Keratinocyte (primary cell): ENCODE data around the gene SPTBN5. TPM values are rescaled to one million over a fixed set of nuclear protein-coding genes. Genes with fewer than 3 reads are reported as not detected.

Experiments used
- DNase-seq: peaks from one replicate; pipeline ENCODE4 v3.0.0-alpha.2; 2011; ENCODE audit warnings: low read depth, missing footprints, low spot score
- FAIRE-seq: peaks from 2 replicates; lab custom pipeline; 2011; peaks lifted over from hg19 to GRCh38; lab: Jason Lieb, UNC
- H2AFZ ChIP-seq: 2 replicates; pipeline ENCODE4 v1.6.0; 2012; ENCODE audit warnings: low read length, control low read depth, inconsistent platforms; ENCODE audit not compliant: control insufficient read depth
- H3K27ac ChIP-seq: 2 replicates; pipeline ENCODE4 v1.5.1; 2011; ENCODE audit warnings: low read length; ENCODE audit not compliant: control insufficient read depth, insufficient read depth
- H3K27me3 ChIP-seq: 3 replicates; pipeline ENCODE4 v1.6.0; 2011; ENCODE audit warnings: low read length; ENCODE audit not compliant: control insufficient read depth, insufficient read depth; ENCODE audit errors: extremely low read depth
- H3K36me3 ChIP-seq, 2 experiments: 2 replicates in 1 of 2; 3 replicates in 1 of 2; pipeline ENCODE4 v1.5.1; 2011; ENCODE audit warnings: low read length in 2 of 2, mild to moderate bottlenecking in 1 of 2; ENCODE audit not compliant: control insufficient read depth in 2 of 2, insufficient read depth in 2 of 2; ENCODE audit errors: extremely low read depth in 1 of 2
- H3K4me1 ChIP-seq: 3 replicates; pipeline ENCODE4 v1.5.1; 2011; ENCODE audit warnings: low read length; ENCODE audit not compliant: control insufficient read depth, insufficient read depth; ENCODE audit errors: extremely low read depth
- H3K4me2 ChIP-seq: 3 replicates; pipeline ENCODE4 v1.6.0; 2011; ENCODE audit warnings: low read depth, low read length; ENCODE audit not compliant: control insufficient read depth, insufficient read depth; ENCODE audit errors: extremely low read depth
- H3K4me3 ChIP-seq, 3 experiments: fragments of 200-600 bp in 1 of 3; sonication (generic) in 1 of 3; 2 replicates in 2 of 3; 3 replicates in 1 of 3; pipeline ENCODE4 v1.5.1; 2011 to 2016; ENCODE audit warnings: low read length in 3 of 3, mild to moderate bottlenecking in 3 of 3, control low read depth in 2 of 3, inconsistent platforms in 1 of 3, low read depth in 1 of 3, mixed read lengths in 1 of 3, mixed run types in 1 of 3, moderate library complexity in 1 of 3; ENCODE audit not compliant: control insufficient read depth in 2 of 3, insufficient read depth in 2 of 3; ENCODE audit errors: extremely low read depth in 1 of 3
- H3K79me2 ChIP-seq: 2 replicates; pipeline ENCODE4 v1.6.0; 2012; ENCODE audit warnings: low read length; ENCODE audit not compliant: control insufficient read depth, insufficient read depth
- H3K9ac ChIP-seq: 3 replicates; pipeline ENCODE4 v1.6.0; 2011; ENCODE audit warnings: low read length; ENCODE audit not compliant: control insufficient read depth, insufficient read depth; ENCODE audit errors: extremely low read depth
- H3K9me1 ChIP-seq: 3 replicates; pipeline ENCODE4 v1.6.0; 2011; ENCODE audit warnings: low read length; ENCODE audit not compliant: control insufficient read depth, insufficient read depth; ENCODE audit errors: extremely low read depth
- H3K9me3 ChIP-seq: 2 replicates; pipeline ENCODE4 v1.5.1; 2012; ENCODE audit warnings: low read depth, low read length; ENCODE audit not compliant: control insufficient read depth
- H4K20me1 ChIP-seq: 3 replicates; pipeline ENCODE4 v1.6.0; 2011; ENCODE audit warnings: low read length; ENCODE audit not compliant: control insufficient read depth, insufficient read depth; ENCODE audit errors: extremely low read depth
- EZH2 ChIP-seq: IDR thresholded peaks from one replicate; pipeline ENCODE4 v1.6.1; 2012; ENCODE audit warnings: inconsistent platforms, mild to moderate bottlenecking, low read length, moderate library complexity
- dilution Hi-C: fragments of 300-500 bp; cut with MboI; formaldehyde crosslinking; loops from one replicate; pipeline ENCODE4 v1.7.0; 2020; ENCODE audit warnings: low sequenced_read_pairs; ENCODE audit not compliant: extremely low pct_ligation_motif_present
- polyA plus RNA-seq, 5 experiments: library from polyadenylated mRNA; depleted of rRNA in 3 of 5; stranded (reverse) in 3 of 5; stranded (forward) in 1 of 5; unstranded in 1 of 5; fragments of >200 nt; gene quantifications; 1 replicate in 1 of 5; 2 replicates in 3 of 5; 3 replicates in 1 of 5; pipeline versions ENCODE4 v1.2.1 to v1.2.3, GENCODE V29; 2011 to 2012; ENCODE audit warnings: missing spikeins in 2 of 5, low read depth in 1 of 5, low replicate concordance in 1 of 5
- TF ChIP-seq, protein P1 (sequence below), 3 experiments: IDR thresholded peaks in 1 of 3; conservative IDR thresholded peaks in 1 of 3; optimal IDR thresholded peaks in 1 of 3; 2 replicates in 2 of 3; 3 replicates in 1 of 3; pipeline versions ENCODE3 to v1.5.1; 2011; ENCODE audit warnings: low read length in 3 of 3, mild to moderate bottlenecking in 3 of 3, moderate library complexity in 2 of 3, control low read depth in 1 of 3, inconsistent platforms in 1 of 3; ENCODE audit not compliant: insufficient read depth in 2 of 3; ENCODE audit errors: extremely low read depth in 1 of 3

SPTBN5 gene
- polyA plus RNA-seq, 1 donor (not counting 4 experiments of a cell fraction or from before 2014, with no cell fraction given), result 0.66 TPM

DNA sequence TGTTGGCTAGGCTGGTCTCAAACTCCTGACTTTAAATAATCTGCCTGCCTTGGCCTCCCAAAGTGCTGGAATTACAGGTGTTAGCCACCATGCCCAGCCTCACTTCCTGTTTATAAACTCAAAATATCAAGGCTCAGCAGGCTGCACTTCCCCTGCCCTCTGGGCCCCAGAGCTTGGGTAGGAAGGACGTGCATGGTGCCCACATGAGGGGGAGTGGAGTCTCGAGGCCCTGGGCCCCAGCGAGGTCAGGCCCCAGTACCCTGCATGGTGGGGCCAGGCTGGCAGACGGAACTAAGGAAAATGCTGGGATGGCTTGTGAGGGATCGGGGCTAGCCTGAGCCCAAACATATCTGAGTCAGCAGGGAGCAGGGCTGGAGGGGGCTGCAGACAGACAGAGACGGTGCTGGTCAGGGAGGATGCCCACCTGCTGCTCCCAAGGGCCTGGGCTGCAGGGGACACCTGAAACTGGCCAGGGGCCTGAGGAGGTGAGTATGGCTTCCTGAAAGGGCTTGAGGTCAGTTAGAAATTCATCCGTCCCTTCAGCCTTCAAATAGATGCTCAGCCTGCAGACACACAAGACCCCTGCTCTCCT lies 5.1 kb downstream of the SPTBN5 start:
- dilution Hi-C loops, result no loop called here
- Histone ChIP-seq H3K79me2 (no peaks in the 10 kb centered on the region), H3K9me3 (no peaks in the 10 kb centered on the region), H3K27me3 (no peaks in the 10 kb centered on the region), H3K4me1 (peaks cover 2% of the 10 kb centered on the region), H3K36me3 (no peaks in the 10 kb centered on the region), H3K4me3 (no peak overlapping the region), H3K27ac (no peak overlapping the region), H3K9me1 (no peaks in the 10 kb centered on the region), H3K9ac (no peak overlapping the region), H3K4me2 (no peak overlapping the region), H2AFZ (no peak overlapping the region), H4K20me1 (no peaks in the 10 kb centered on the region)
- DNase-seq, result no peak
- TF ChIP-seq, protein P1, sequence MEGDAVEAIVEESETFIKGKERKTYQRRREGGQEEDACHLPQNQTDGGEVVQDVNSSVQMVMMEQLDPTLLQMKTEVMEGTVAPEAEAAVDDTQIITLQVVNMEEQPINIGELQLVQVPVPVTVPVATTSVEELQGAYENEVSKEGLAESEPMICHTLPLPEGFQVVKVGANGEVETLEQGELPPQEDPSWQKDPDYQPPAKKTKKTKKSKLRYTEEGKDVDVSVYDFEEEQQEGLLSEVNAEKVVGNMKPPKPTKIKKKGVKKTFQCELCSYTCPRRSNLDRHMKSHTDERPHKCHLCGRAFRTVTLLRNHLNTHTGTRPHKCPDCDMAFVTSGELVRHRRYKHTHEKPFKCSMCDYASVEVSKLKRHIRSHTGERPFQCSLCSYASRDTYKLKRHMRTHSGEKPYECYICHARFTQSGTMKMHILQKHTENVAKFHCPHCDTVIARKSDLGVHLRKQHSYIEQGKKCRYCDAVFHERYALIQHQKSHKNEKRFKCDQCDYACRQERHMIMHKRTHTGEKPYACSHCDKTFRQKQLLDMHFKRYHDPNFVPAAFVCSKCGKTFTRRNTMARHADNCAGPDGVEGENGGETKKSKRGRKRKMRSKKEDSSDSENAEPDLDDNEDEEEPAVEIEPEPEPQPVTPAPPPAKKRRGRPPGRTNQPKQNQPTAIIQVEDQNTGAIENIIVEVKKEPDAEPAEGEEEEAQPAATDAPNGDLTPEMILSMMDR (optimal IDR thresholded peaks at IDR 0.05 in 1 of 3, IDR thresholded peaks at IDR 0.05 in 1 of 3, conservative IDR thresholded peaks at IDR 0.05 in 1 of 3; ENCODE audit: extremely low read depth in 1 of 3, insufficient read depth in 2 of 3, low read length in 3 of 3), result no peak
- no peak for TF ChIP-seq EZH2
- no peak for FAIRE-seq

DNA sequence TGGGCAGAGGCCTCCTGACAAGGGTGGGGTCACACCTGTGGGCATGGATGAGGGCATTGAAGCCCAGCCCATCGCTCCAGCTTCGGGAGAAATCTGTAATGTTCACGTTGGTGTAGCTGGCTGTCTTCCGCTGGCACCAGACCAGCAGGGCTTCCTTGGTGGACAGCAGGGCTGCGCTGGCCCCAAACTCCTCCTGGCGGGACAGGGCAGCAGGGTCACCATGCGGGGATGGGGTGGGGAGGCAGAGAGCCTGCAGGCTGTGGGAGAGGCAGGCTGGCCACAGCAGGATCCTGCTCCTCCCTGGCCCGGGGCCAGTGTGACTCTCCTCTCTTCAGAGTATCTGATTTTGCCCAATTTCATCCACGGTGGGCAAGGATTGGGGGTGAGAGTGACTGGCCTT lies 6.0 kb downstream of the SPTBN5 start:
- Histone ChIP-seq H3K36me3 (no peaks in the 10 kb centered on the region), H3K27ac (no peak overlapping the region), H3K9me1 (no peaks in the 10 kb centered on the region), H3K4me2 (no peak overlapping the region), H3K79me2 (no peaks in the 10 kb centered on the region), H3K9ac (no peak overlapping the region), H2AFZ (no peak overlapping the region), H3K4me3 (no peak overlapping the region), H4K20me1 (no peaks in the 10 kb centered on the region), H3K27me3 (no peaks in the 10 kb centered on the region), H3K4me1 (no peaks in the 10 kb centered on the region), H3K9me3 (no peaks in the 10 kb centered on the region)
- dilution Hi-C loops, result no loop called here
- no peak for DNase-seq
- FAIRE-seq, result no peak
- TF ChIP-seq, protein P1 (optimal IDR thresholded peaks at IDR 0.05 in 1 of 3, IDR thresholded peaks at IDR 0.05 in 1 of 3, conservative IDR thresholded peaks at IDR 0.05 in 1 of 3; ENCODE audit: extremely low read depth in 1 of 3, insufficient read depth in 2 of 3, low read length in 3 of 3), result no peak
- no peak for TF ChIP-seq EZH2
